ENCODE data around the gene SOD1. TPM values are rescaled to one million over a fixed set of nuclear protein-coding genes. Genes with fewer than 3 reads are reported as not detected.

SOD1 gene
- total RNA-seq, 2 donors from 2014 or later: 165 to 282 TPM

- DNase-seq (ENCODE audit: low spot score): no peak
- no peaks in the 10 kb centered on the region for H3K4me1 ChIP-seq (replicated peaks)
- H3K4me3 ChIP-seq: no peak overlapping the region
- H3K9me3 ChIP-seq: no peaks in the 10 kb centered on the region
- H3K36me3 ChIP-seq: peaks cover 3 to 9% of the 10 kb centered on the region in 2 donors
- WGBS: 93% methylated on average over 3 of the region's 3 CpGs
- no peaks in the 10 kb centered on the region for H3K27me3 ChIP-seq (replicated peaks; ENCODE audit: insufficient read depth)
- intact Hi-C loops (cut with DNase I): no loop called here
- TF ChIP-seq CTCF (IDR thresholded peaks at IDR 0.05) (no peak), POLR2A (IDR thresholded peaks at IDR 0.05) (no peak), POLR2AphosphoS5 (IDR thresholded peaks at IDR 0.05) (no peak)
- no peak overlapping the region for H3K27ac ChIP-seq
Observed at GRCh38 chr21:31673321-31673912, 13.9 kb downstream of the SOD1 start.

DNA sequence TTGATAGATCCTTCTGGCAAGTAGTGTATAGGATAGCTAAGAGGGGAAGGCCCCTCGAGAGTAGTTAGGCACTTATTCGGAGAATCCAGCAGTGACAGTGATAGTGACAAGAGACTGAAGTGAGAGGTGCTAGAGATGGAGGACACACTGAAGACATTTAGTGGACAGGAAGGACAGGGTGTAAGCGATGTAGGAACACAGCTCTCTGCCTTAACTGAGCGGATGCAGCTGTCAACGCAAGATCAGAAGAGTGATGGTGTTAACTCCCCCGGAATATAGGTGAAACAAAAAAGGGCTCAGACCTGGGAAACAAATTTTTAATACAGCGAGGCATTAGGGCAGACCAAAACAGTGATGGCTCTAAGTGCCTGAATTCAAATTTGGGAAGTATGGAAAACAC is 15.8 kb downstream of the SOD1 start:
- no peak for DNase-seq (ENCODE audit: low spot score)
- H3K27ac ChIP-seq: no peak overlapping the region
- H3K27me3 ChIP-seq (replicated peaks; ENCODE audit: insufficient read depth): no peaks in the 10 kb centered on the region
- H3K9me3 ChIP-seq: no peaks in the 10 kb centered on the region
- TF ChIP-seq POLR2AphosphoS5 (IDR thresholded peaks at IDR 0.05): no peak
- no peak for TF ChIP-seq CTCF (IDR thresholded peaks at IDR 0.05)
- TF ChIP-seq POLR2A (IDR thresholded peaks at IDR 0.05): no peak
- intact Hi-C loops (cut with DNase I): no loop called here
- no peak overlapping the region for H3K4me3 ChIP-seq
- no peaks in the 10 kb centered on the region for H3K4me1 ChIP-seq (replicated peaks)
- peaks cover 3 to 9% of the 10 kb centered on the region in 2 donors for H3K36me3 ChIP-seq
- WGBS: 80% methylated on average over 7 of the region's 7 CpGs

DNA sequence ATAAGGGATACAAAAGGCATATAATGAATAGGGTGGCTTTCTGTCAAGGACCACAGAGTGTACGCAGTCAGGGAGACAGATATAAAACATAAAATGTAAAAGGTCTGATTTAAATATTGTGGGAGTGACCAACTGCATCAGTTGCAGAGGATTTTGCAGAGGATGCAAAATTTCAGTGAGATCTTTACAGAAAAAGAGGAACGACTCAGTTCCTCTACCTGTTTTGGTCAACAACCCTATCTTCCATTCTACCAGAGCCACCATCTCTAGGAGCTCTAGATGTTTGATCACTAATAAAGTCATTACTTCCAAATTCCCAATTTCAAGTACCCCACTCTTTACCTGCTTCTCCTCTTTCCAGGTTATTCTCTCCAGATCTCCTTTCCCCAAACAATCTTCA is 16.5 kb downstream of the SOD1 start:
- no peak overlapping the region for H3K27ac ChIP-seq
- WGBS: 92% methylated on average over 2 of the region's 2 CpGs
- peaks cover 3 to 9% of the 10 kb centered on the region in 2 donors for H3K36me3 ChIP-seq
- TF ChIP-seq POLR2AphosphoS5 (IDR thresholded peaks at IDR 0.05) (no peak), CTCF (IDR thresholded peaks at IDR 0.05) (no peak)
- H3K4me1 ChIP-seq (replicated peaks): no peaks in the 10 kb centered on the region
- intact Hi-C loops (cut with DNase I): no loop called here
- H3K27me3 ChIP-seq (replicated peaks; ENCODE audit: insufficient read depth): no peaks in the 10 kb centered on the region
- no peaks in the 10 kb centered on the region for H3K9me3 ChIP-seq
- no peak overlapping the region for H3K4me3 ChIP-seq
- DNase-seq (ENCODE audit: low spot score): no peak

GRCh38 chr21:31677047-31677446 is 17.6 kb downstream of the SOD1 start:
- H3K27me3 ChIP-seq (replicated peaks; ENCODE audit: insufficient read depth): no peaks in the 10 kb centered on the region
- H3K27ac ChIP-seq: no peak overlapping the region
- TF ChIP-seq CTCF (IDR thresholded peaks at IDR 0.05): no peak
- no peak for TF ChIP-seq POLR2AphosphoS5 (IDR thresholded peaks at IDR 0.05)
- TF ChIP-seq POLR2A (IDR thresholded peaks at IDR 0.05): no peak
- H3K9me3 ChIP-seq: no peaks in the 10 kb centered on the region
- intact Hi-C loops (cut with DNase I): no loop called here
- DNase-seq (ENCODE audit: low spot score): no peak
- H3K4me3 ChIP-seq: no peak overlapping the region
- WGBS: 92% methylated on average over 3 of the region's 3 CpGs
- no peaks in the 10 kb centered on the region for H3K4me1 ChIP-seq (replicated peaks)
- H3K36me3 ChIP-seq: peaks cover under 1 to 3% of the 10 kb centered on the region in 2 donors

DNA sequence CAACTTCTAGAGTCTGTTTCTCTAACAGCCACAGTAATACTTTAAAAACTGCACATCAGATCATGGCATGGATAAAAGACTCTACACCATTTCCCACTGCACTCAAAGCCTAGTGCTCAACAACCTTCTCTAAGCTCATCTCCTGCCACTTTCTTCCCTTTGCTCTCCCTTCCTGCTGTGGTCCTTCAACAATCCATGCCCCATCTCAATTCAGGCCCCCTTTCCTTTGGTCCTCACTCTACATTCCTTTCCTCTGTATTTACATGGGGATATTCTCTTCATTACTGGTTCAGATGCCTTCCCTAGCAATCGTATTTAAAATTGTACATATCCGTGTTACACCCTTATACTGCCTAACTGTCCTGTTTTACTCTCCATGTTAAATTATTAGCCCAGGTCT is 19.0 kb downstream of the SOD1 start:
- intact Hi-C loops (cut with DNase I): no loop called here
- 93% methylated on average over 2 of the region's 2 CpGs for WGBS
- H3K36me3 ChIP-seq: no peaks in the 10 kb centered on the region

More for the DNA sequence above, 19.0 kb downstream of the SOD1 start:
- TF ChIP-seq CTCF (IDR thresholded peaks at IDR 0.05) (no peak), POLR2AphosphoS5 (IDR thresholded peaks at IDR 0.05) (no peak), POLR2A (IDR thresholded peaks at IDR 0.05) (no peak)
- Histone ChIP-seq H3K4me3 (no peak overlapping the region), H3K9me3 (no peaks in the 10 kb centered on the region), H3K4me1 (replicated peaks) (no peaks in the 10 kb centered on the region), H3K27ac (no peak overlapping the region), H3K27me3 (replicated peaks; ENCODE audit: insufficient read depth) (no peaks in the 10 kb centered on the region)
- DNase-seq (ENCODE audit: low spot score): no peak

Measured in prostate gland (tissue), 2 donors.